Nephron progenitor cell (in vitro differentiated cells): ENCODE data around the gene ICOSLG.
"Not testable (repeated sequence)": the region's sequence is repeated elsewhere in the genome, so short reads cannot be mapped to it uniquely, and the experiment has no call there.

ENCODE experiments used
- DNase-seq: peaks from one replicate; pipeline ENCODE4 v3.0.0; 2021
- H3K27ac Mint-ChIP-seq: 2 replicates; pipeline ENCODE4 v1.8.0; 2021; ENCODE audit warnings: mild to moderate bottlenecking, moderate library complexity, mixed read lengths
- H3K27me3 Mint-ChIP-seq: 2 replicates; pipeline ENCODE4 v1.8.0; 2021; ENCODE audit warnings: mild to moderate bottlenecking, low read depth, mixed read lengths; ENCODE audit not compliant: poor library complexity
- H3K36me3 Mint-ChIP-seq: 2 replicates; pipeline ENCODE4 v1.8.0; 2021; ENCODE audit warnings: low read depth, mixed read lengths
- H3K4me1 Mint-ChIP-seq: 2 replicates; pipeline ENCODE4 v1.8.0; 2021; ENCODE audit warnings: mixed read lengths
- H3K4me3 Mint-ChIP-seq: 2 replicates; pipeline ENCODE4 v1.8.0; 2021; ENCODE audit warnings: mild to moderate bottlenecking, moderate library complexity, mixed read lengths
- H3K9me3 Mint-ChIP-seq: 2 replicates; pipeline ENCODE4 v1.8.0; 2021; ENCODE audit warnings: mild to moderate bottlenecking, moderate library complexity, mixed read lengths
- CTCF ChIP-seq: fragments of 200-600 bp; sonication (generic); IDR thresholded peaks from 2 replicates; pipeline ENCODE4 v1.5.0; 2021; ENCODE audit warnings: antibody characterized with exemption

ICOSLG gene

GRCh38 chr21:44285138-44285992 is 44.6 kb upstream of the ICOSLG start, which contains the start of gene AIRE:
AIRE (plus strand) TSS chr21:44285876; CDS start chr21:44286007, 131 bp downstream.
- Mint-ChIP-seq H3K36me3 (no peaks in the 10 kb centered on the region), H3K27me3 (peaks cover 61% of the 10 kb centered on the region), H3K4me1 (peaks cover 20% of the 10 kb centered on the region), H3K4me3 (no peak within 1 kb of the TSS), H3K27ac (no peak within 1 kb of the TSS), H3K9me3 (no peaks in the 10 kb centered on the region)
- TF ChIP-seq CTCF: no peak
- DNase-seq: peak; percentile 53

- Mint-ChIP-seq H3K36me3 (no peaks in the 10 kb centered on the region), H3K9me3 (no peaks in the 10 kb centered on the region), H3K27me3 (peaks cover 59% of the 10 kb centered on the region), H3K4me1 (peaks cover 24% of the 10 kb centered on the region), H3K27ac (no peak overlapping the region), H3K4me3 (no peak overlapping the region)
- no peak for TF ChIP-seq CTCF
- no peak for DNase-seq
Measured at GRCh38 chr21:44283948-44284347, 43.2 kb upstream of the ICOSLG start.

- not testable (repeated sequence) for H3K4me3 Mint-ChIP-seq, H3K36me3 Mint-ChIP-seq, H3K9me3 Mint-ChIP-seq, H3K27ac Mint-ChIP-seq, DNase-seq
- peaks cover 24% of the 10 kb centered on the region for H3K4me1 Mint-ChIP-seq
- peaks cover 54% of the 10 kb centered on the region for H3K27me3 Mint-ChIP-seq
Measured at GRCh38 chr21:44283211-44283785, 42.6 kb upstream of the ICOSLG start.

- Mint-ChIP-seq H3K9me3 (no peaks in the 10 kb centered on the region), H3K27ac (no peak overlapping the region), H3K4me3 (no peak overlapping the region), H3K4me1 (peaks cover 19% of the 10 kb centered on the region), H3K27me3 (peaks cover 53% of the 10 kb centered on the region), H3K36me3 (no peaks in the 10 kb centered on the region)
- TF ChIP-seq CTCF: no peak
- DNase-seq: no peak
Measured at GRCh38 chr21:44282370-44282769, 41.6 kb upstream of the ICOSLG start.

- no peaks in the 10 kb centered on the region for H3K9me3 Mint-ChIP-seq
- DNase-seq: no peak
- H3K36me3 Mint-ChIP-seq: no peaks in the 10 kb centered on the region
- peaks cover 59% of the 10 kb centered on the region for H3K27me3 Mint-ChIP-seq
- no peak overlapping the region for H3K4me3 Mint-ChIP-seq
- H3K27ac Mint-ChIP-seq: no peak overlapping the region
- peaks cover 19% of the 10 kb centered on the region for H3K4me1 Mint-ChIP-seq
- TF ChIP-seq CTCF: no peak
Measured at GRCh38 chr21:44281801-44282200, 41.1 kb upstream of the ICOSLG start.

GRCh38 chr21:44279354-44280260 is 38.9 kb upstream of the ICOSLG start:
- H3K9me3 Mint-ChIP-seq: peaks cover 8% of the 10 kb centered on the region
- peaks cover 60% of the 10 kb centered on the region for H3K27me3 Mint-ChIP-seq
- no peak for DNase-seq
- H3K4me3 Mint-ChIP-seq: no peak overlapping the region
- H3K36me3 Mint-ChIP-seq: no peaks in the 10 kb centered on the region
- no peak for TF ChIP-seq CTCF
- no peak overlapping the region for H3K27ac Mint-ChIP-seq
- H3K4me1 Mint-ChIP-seq: peaks cover 19% of the 10 kb centered on the region
